Stimulated activated CD4-positive, alpha-beta T cell treated with anti-CD3 and anti-CD28 coated beads, Interleukin-2, amount 100 ng/mL, for 48 hours (primary cell): ENCODE measurements around the gene DDO.
A peak's percentile ranks its signal among the peaks of the same experiment; 100 is the strongest.
"Not testable (repeated sequence)": the region's sequence is repeated elsewhere in the genome, so short reads cannot be mapped to it uniquely, and the experiment has no call there.

Source experiments
- DNase-seq, 2 donors: peaks; one replicate each; pipeline ENCODE4 v3.0.0-alpha.2; 2020

DDO gene

DNA sequence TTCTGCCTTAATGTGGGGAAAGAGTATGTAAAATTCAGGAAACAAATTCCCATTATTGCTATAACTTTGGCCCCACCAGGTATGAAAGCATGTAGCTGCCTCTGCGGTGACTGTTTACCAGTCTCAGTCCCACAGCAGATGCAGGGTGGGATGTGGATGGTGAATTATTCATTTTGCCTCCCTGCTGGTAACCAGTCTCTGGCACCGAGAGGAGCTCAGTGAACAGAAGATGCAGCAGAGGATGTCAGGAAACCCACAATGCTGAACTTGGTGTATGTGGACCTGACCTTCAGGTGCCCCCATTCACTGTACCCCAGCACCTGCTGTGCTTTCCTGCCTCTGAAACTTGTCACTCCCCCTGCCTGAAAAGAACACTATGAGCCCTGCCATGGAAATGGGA, 48.4 kb downstream of the DDO start:
- no peak for DNase-seq

DNA sequence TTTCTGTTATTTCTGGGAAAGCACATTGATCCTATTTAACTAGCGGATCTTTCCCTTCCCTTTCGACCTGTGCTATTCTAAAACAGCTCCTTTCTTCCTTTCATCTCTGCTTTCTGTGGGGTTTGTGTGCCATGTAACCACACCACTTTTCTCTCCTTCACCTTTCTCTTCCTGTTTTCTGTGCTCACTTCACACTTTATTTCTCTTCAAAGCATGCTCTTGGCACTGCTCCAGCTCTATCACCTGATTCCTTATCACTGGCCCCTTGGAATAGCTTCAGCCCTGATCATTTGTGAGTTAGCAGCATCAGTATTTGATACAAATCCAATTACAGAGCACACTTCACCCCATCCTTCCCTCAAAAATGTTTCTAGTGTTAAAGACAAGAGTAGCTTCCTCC, 49.1 kb downstream of the DDO start:
- no peak for DNase-seq

DNA sequence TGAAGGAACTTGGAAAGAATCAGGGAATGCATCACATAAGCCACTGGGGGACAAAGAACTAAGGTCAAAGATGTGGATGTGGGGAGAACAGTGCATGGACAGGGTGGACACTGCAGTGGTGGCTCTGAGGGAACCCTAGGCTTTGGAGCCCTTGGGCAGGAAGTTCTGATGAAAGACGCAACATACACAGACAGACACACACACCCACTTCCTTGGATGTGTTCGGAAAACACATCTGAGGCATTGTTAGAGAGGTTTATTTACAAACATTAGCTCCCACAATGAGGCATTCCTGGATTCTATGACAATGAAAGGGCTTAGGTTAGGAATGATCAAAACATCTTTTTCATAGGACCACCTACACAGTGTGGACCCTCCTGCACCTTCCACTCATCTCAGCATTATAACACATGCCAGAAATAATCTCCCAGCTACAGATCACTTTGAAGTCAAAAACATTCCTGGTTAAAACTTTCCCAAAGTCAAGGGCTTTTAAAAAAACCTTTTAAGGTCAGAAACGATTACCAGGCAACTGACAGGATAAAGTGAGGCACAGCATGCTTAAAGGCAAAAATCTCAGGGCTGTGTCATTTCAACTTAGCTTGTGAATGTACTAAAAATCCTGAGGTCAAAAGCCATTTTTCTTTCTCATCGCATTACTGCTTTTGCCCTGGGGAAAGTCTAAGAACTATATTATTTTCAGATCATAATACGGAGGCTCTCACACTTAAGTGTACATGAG, 50.8 kb downstream of the DDO start:
- DNase-seq: no peak

GRCh38 chr6:110363748-110364147, 51.6 kb downstream of the DDO start:
- no peak for DNase-seq

- DNase-seq: no peak
Measured at GRCh38 chr6:110360676-110361075, 54.7 kb downstream of the DDO start.

DNA sequence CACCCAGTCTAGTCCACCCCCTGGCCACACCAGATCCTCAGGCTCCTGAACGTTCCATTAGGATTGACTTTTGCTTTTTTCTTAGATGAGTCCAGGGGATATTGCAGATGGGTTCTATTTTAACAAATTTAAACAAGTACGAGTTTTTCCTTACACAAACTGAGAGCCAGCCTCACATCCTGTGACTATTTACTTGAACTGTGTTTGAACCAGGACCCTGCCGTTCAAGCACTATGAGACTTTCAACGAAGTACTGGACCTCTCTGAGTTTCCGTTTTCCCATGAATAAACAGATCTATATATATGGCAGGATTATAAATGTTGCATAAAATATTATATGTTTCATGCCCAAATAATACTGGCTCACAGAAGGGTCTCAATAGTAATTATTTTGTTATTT, 55.8 kb downstream of the DDO start:
- no peak for DNase-seq

DNA sequence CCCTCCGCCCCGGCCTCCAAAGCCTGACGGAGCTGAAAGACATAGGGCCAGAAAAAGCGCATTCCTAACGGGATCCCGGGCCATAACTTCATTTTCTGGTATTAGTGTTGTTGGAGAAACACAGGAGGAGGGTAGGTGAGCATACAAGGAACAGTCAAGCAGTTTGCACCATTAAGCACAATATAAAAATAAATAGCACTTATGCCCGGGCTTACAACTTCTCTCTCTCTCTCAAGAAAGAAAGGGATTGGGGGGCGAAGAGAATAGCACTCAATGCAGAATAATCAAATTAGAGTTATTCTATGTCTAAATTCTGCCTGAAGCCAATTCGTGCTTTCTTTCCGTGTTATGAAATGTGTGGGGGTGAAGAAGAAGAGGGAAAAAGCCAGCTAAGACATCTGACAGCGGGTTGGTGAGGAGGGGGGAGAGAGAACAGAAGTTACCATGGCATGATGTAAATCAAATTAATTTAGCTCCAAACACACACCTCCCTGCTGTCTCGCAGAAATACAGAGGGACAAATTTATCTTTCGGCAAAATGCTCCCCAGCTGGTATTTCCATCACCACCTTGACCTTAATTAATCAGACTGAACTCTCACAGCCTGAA, 56.7 kb downstream of the DDO start:
- no peak for DNase-seq

- peak in 1 of 2 donors; percentile 3 for DNase-seq
Measured at GRCh38 chr6:110357664-110358552, 57.5 kb downstream of the DDO start, which contains the start of gene METTL24. Gene METTL24 (minus strand): TSS chr6:110358349. CDS start chr6:110358272, 77 bp downstream.

GRCh38 chr6:110357298-110357663, 58.1 kb downstream of the DDO start:
- DNase-seq: no peak

- no peak for DNase-seq
Measured at GRCh38 chr6:110356778-110357177, 58.6 kb downstream of the DDO start.

GRCh38 chr6:110355727-110356126, 59.6 kb downstream of the DDO start:
- DNase-seq: no peak

GRCh38 chr6:110355022-110355421, 60.4 kb downstream of the DDO start:
- DNase-seq: no peak

- no peak for DNase-seq
Measured at GRCh38 chr6:110354153-110354552, 61.2 kb downstream of the DDO start.

DNA sequence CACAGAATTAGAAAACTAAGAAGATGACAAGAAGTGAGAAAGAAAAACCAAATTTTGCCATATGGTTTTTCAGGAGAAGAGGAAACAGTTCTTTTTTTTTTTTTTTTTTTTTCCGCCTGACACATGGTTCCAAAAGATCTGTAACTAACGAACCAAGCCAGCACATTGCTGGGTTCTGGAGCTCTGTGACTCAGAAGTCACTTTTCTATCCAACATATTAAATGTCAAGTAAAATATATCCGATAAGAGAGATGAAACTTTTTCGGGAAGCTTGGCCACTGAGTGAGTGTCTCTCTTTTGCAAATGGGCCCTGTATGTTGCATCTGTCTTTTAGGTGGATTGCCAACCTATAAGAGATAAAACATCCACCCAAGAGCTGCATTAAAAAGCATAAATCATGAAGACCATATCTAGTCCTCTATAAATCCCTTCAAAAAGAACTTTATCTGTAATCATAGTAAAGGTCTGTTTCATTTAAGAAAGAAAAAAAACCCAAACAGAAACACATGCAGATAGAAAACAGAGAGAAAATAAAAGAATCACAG, 61.8 kb downstream of the DDO start:
- DNase-seq: no peak

DNA sequence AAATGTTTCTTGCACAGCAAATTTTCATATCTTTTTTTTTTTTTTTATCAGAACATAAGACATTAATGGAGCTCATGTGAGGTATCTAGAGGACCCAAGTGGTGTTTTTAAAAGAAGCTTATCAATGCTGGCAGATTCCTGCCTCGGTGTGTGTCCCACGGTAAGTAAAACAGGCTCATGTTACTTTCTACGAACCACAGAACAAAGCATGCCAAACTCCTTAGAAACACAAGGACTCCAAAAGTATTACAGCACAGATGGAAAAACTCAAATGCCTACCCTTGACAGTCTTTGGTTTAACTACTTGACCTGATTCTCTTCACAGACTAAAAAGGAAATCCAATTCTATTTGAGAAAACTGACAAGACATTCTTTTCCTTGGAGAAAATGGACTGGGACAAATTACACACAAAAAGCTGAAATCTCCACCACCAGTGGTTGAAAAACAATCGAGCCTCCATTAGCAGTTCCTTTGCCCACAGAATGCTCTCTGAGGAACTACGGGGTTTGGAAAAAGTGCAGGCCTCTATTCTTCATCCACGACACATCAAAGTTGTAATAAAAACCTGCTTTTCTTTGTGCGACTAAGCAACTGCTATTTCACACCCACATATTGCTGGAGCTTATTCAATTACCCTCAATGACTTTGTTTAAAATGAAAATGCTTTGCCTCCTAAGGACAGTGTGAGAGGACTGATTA, 62.7 kb downstream of the DDO start:
- DNase-seq: no peak

DNA sequence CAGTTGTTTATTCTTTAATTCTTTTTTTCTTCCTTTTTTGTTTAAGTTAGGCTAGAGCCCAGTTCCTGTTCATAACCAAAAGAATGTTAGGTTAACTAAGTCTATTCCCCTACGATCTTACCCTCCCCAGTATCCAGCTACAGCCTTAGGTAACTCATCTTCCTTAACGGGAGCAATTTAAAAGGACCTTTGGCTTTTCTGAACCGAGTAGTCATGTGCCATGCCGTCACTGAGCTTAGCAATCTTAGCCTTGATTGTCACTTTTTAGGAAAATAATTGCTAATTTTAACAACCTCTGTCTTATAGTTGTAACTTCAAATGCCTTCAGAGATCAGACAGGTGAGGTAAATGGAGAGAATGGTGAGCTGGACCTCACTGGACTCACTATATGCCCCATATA, 63.4 kb downstream of the DDO start:
- no peak for DNase-seq

DNA sequence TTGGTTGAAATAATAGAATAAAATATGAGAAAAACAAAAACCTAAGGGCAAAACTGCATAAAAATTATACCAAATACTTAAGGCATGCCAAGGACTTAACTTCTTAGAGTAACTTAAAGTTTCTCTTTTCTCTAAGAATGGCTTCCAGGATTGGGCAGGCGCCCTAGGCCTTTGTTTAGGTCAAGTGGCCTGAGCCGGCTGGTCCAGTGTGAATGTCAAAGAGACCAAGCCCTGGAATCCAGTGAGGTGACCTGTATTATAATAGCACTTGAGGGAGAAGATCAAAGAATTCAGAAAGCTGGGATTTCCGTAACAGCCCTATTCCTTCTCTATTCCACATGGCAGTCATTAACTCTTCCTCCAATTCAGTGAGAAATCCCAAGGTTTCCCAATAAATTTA, 63.8 kb downstream of the DDO start:
- no peak for DNase-seq

GRCh38 chr6:110350593-110350992, 64.8 kb downstream of the DDO start:
- not testable (repeated sequence) for DNase-seq

DNA sequence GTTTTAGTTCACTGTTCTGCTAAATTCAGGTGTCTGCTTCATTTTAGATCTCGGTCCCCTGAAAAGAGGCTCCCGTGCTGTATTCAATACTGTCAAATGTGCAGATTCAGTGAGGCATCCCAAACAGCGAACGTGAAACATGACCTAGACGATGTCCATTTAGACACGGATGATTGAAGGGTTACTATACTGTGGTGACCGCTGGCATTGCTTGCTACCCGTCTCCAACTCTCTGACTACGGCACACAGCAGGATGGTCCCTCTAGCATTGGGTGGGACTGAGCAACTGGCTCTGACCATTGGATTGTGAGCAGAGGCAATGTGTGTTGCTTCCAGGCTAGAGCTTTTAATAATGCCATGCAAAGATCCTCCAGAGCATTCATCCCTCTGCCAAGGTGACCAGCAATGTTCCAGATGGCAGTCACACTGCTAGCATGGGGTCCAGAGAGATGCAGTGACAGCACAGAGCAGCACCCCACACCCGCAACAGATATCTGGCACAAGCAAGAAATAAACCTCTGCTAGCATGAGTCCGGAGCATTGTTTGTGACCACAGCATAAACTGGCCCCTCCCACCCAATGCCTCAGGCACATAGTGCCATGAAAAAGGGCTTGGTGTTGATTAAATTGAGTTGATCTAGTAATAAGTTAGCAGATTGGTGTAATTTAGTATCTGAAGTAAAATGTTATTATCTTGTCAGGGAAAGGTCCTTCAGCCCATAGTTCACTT, 66.2 kb downstream of the DDO start:
- no peak for DNase-seq

- DNase-seq: no peak
Measured at GRCh38 chr6:110345025-110345424, 70.3 kb downstream of the DDO start.

- no peak for DNase-seq
Measured at GRCh38 chr6:110342759-110343158, 72.6 kb downstream of the DDO start.
